Measurements from ENCODE around the gene CCL1. TPM values are rescaled to one million over a fixed set of nuclear protein-coding genes. Genes with fewer than 3 reads are reported as not detected.

CCL1 gene
- total and polyA plus RNA-seq, 9 of the 15 experiments (the other 6 are each of a cell fraction or from before 2014, with no cell fraction given): 0.45 TPM; not detected in 8

GRCh38 chr17:34387566-34387965 is 24.5 kb upstream of the CCL1 start:
- H3K79me2 ChIP-seq (ENCODE audit: control insufficient read depth, insufficient read depth, low read length): no peaks in the 10 kb centered on the region
- TF ChIP-seq USF2 (CRISPR knock-in tag; IDR thresholded peaks at IDR 0.05) (no peak), MEIS2 (IDR thresholded peaks at IDR 0.05; ENCODE audit: partially characterized antibody) (no peak), HNRNPH1 (optimal IDR thresholded peaks at IDR 0.05; ENCODE audit: low read depth, low read length) (no peak), POLR2G (IDR thresholded peaks at IDR 0.05; ENCODE audit: low read depth, low read length) (no peak), PHF21A (IDR thresholded peaks at IDR 0.05; ENCODE audit: borderline replicate concordance, low read depth) (no peak), FOSL1 (tag; conservative IDR thresholded peaks at IDR 0.05) (no peak), ZNF830 (CRISPR knock-in tag; IDR thresholded peaks at IDR 0.05) (no peak), ZNF277 (CRISPR knock-in tag; IDR thresholded peaks at IDR 0.05; ENCODE audit: borderline replicate concordance) (no peak), ATF3 (IDR thresholded peaks at IDR 0.05) (no peak), ATF3 (CRISPR knock-in tag; conservative IDR thresholded peaks at IDR 0.05) (no peak), ZBED1 (IDR thresholded peaks at IDR 0.05) (no peak), ZNF766 (CRISPR knock-in tag; conservative IDR thresholded peaks at IDR 0.05) (no peak), PHF8 (IDR thresholded peaks at IDR 0.05; ENCODE audit: borderline replicate concordance, low read length) (no peak), ZNF41 (CRISPR knock-in tag; conservative IDR thresholded peaks at IDR 0.05) (no peak), ELK1 (CRISPR knock-in tag; IDR thresholded peaks at IDR 0.05) (no peak), ILK (tag; IDR thresholded peaks at IDR 0.05; ENCODE audit: borderline replicate concordance, low read depth) (no peak), GATAD2B (IDR thresholded peaks at IDR 0.05; ENCODE audit: borderline replicate concordance) (no peak), GATA2 (CRISPR knock-in tag; IDR thresholded peaks at IDR 0.05) (no peak)
- H3K4me3 ChIP-seq: no peak overlapping the region
- no peaks in the 10 kb centered on the region for H3K9me1 ChIP-seq (ENCODE audit: control insufficient read depth, insufficient read depth, low read length)
- ChIA-PET CTCF (ENCODE audit: low intra/inter-chr PET ratio) (no interaction called here), POLR2A (interaction anchor here (0.7 to 1.5 kb wide), 4 partner anchors 9 to 466 kb away, joined by 3 to 4 read pairs (median 4); no protein-coding TSS in a partner anchor)
- no peaks in the 10 kb centered on the region for H3K9me3 ChIP-seq (replicated peaks; ENCODE audit: control insufficient read depth, insufficient read depth, low read depth, low read length)
- intact Hi-C loops (cut with micrococcal nuclease) (no loop called here), in situ Hi-C loops (cut with MboI) (no loop called here)
- peak overlapping the region; percentile 80; the same call in 1 of the 2 replicates for H2AFZ ChIP-seq (ENCODE audit: low read depth, low read length)
- DNase-seq (ENCODE audit: extremely low read depth in 1 of 4, low spot score in 3 of 4) (no peak), FAIRE-seq (no peak), ATAC-seq (no peak)
- H4K20me1 ChIP-seq (replicated peaks; ENCODE audit: control insufficient read depth, insufficient read depth, low read length): no peaks in the 10 kb centered on the region
- H3K36me3 ChIP-seq (ENCODE audit: control insufficient read depth, insufficient read depth, low read length): no peaks in the 10 kb centered on the region
- no peak overlapping the region; a peak in 1 of 4 replicates for H3K9ac ChIP-seq (ENCODE audit: insufficient read depth in 1 of 2, low read depth in 2 of 2, low read length in 2 of 2)
- H3K27me3 ChIP-seq (ENCODE audit: control insufficient read depth in 2 of 2, insufficient read depth in 2 of 2, low read length in 2 of 2): peaks cover 0 to 4% of the 10 kb centered on the region in 2 experiments; a peak in 1 of 5 replicates
- H3K4me2 ChIP-seq (ENCODE audit: insufficient read depth, low read length): no peak overlapping the region
- peaks cover 3 to 37% of the 10 kb centered on the region in 2 experiments; a peak in 2 of 5 replicates for H3K4me1 ChIP-seq (replicated peaks in 1 of 2; ENCODE audit: control insufficient read depth in 2 of 2, insufficient read depth in 2 of 2, low read length in 2 of 2)
- H3K27ac ChIP-seq (ENCODE audit: extremely low read depth, low read depth, low read length): peak overlapping the region; percentile 70; the same call in 2 of the 3 replicates
- BruUV-seq (replicated peaks): no TSS peak
- WGBS (ENCODE audit: insufficient coverage, low coverage, missing lambda C conversion rate): 38% methylated on average over 4 of the region's 5 CpGs

Data from K562 (cell line).